ENCODE measurements around the gene NCSTN. TPM values are rescaled to one million over a fixed set of nuclear protein-coding genes. Genes with fewer than 3 reads are reported as not detected.

NCSTN gene
- total RNA-seq, 2 experiments from 2014 or later: 64.5 to 65.3 TPM

DNA sequence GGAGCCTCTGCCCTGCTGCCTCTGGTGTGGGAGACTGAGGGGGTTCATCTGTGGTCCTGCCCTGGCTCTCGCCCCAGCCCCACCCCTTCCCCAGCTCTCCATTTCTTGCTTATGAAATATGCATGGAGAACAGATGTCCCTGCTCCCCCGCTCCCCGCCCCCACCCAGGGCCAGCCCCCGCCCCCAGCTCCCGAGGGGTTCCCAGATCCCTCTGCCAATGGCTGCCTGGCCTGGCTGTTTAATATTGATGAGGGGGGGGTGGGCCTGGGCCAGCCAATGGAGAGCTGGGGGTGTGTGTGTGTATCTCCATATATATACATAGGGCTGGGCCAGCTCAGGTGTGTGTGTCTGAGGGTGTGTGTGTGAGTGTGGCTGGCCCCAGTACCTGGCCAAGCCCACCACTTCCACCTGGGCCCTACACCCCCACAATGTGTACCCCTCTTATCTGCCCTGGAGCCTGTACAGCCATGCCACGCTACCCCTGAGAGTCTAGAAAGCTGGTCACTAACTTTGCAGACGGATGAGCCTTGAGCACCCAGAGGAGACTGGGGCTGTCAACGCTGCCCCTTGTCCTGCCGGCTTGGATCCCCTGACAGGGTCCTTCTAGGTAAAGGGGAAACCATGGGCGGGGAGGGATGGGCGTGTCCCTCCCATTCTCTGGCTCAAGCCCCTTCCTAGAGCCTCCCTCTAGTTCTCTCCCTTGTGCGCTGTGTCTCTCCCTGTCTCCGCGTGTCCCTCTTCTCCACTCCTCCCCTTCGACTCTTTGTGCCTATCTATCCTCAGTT lies 23.7 kb downstream of the NCSTN start, which contains the start of gene NHLH1:
Gene NHLH1, plus strand, starts transcription at position 341 of the 785 bp plus-strand sequence. CDS start 3,661 bp downstream, outside the sequence.
- Mint-ChIP-seq H3K27me3 (peaks cover 2% of the 10 kb centered on the region), H3K4me1 (peaks cover 2% of the 10 kb centered on the region), H3K9me3 (no peaks in the 10 kb centered on the region), H3K4me3 (no peak within 1 kb of the TSS), H3K36me3 (ENCODE audit: low read depth) (no peaks in the 10 kb centered on the region), H3K27ac (no peak within 1 kb of the TSS)
- CTCF ChIA-PET: interaction anchor here (1.4 to 5.3 kb wide), 3 partner anchors 10 to 173 kb away, joined by 4 to 23 read pairs (median 4); no protein-coding TSS in a partner anchor
- no peak for DNase-seq
- POLR2A ChIA-PET: no interaction called here

DNA sequence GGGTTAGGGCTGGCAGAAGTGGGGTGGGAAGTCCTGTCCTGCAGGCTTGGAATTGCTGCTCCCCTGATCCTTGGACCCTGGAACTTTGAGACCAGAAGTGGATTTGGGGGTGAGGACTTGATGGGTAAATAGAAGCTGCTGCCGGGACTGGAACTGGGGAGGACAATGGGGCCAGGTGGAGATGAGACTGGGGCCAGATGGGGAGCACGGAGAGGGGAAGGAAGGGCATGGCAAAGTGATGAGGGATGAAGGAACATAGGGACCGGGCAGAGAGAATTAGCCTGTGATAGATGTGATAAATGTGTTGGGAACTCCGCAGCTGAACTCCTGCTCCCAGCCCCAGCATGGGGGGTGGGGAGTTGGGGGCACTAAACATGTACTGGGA lies 24.3 kb downstream of the NCSTN start:
- ChIA-PET CTCF (interaction anchor here (1.8 kb wide), 1 partner anchor 9 kb away, joined by 6 read pairs; no protein-coding TSS in a partner anchor), POLR2A (interaction anchor here (1.4 to 1.6 kb wide), 2 partner anchors 19 to 24 kb away, joined by 4 read pairs; partner anchors contain the start of genes COPA and NCSTN)
- Mint-ChIP-seq H3K27ac (no peak overlapping the region), H3K9me3 (no peaks in the 10 kb centered on the region), H3K36me3 (ENCODE audit: low read depth) (no peaks in the 10 kb centered on the region), H3K4me1 (peaks cover 2% of the 10 kb centered on the region), H3K27me3 (peaks cover 2% of the 10 kb centered on the region), H3K4me3 (no peak overlapping the region)
- DNase-seq: no peak

DNA sequence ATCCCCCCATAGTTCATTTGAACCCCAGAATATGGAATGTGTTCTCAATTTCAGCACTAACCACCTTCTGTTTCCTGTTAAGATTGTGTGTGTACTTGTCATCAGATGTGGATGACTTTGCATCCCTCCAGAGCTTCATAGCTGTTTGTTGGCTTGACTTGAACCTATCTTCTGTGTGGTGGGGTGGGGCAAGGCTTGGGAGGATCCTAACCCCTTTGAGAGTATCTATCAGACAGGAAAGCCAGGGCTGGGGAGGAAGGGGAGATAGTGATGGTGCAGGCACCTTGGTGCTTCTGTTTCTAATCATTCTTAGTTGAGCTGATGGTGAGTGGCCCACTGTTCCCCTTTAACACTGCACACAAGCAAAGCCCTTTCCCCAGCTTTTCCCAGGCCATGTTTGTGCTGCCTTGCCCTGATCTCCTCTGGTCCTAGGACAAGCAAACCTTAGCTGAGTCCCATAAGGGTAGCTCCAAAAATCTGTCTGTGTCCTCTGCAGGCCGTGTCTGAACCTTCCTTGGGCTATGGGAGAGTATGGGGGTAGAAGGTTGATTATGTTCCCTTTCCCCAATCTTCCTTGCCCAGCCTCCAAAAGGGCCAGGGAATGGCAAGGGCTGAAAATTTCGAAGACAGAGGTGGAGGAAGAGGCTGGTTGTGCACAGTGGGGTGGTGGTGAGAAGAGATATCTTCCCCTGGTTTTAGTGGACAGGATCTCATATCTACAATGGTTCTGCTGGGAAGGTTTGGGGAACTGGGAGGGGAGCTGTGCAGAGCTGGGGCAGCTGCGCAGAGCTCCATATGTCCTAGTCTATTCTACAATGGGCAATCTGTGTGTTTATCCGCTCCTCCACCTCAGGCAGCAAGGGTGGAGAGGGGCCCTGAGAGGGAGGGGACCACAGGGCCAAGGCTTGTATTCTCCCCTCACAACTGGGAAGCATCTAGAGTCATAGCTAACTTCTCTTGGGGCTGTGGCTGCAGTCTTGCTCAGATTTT lies 25.0 kb downstream of the NCSTN start:
- Mint-ChIP-seq H3K4me1 (peaks cover 2% of the 10 kb centered on the region), H3K36me3 (ENCODE audit: low read depth) (no peaks in the 10 kb centered on the region), H3K4me3 (no peak overlapping the region), H3K27me3 (peaks cover 2% of the 10 kb centered on the region), H3K27ac (no peak overlapping the region), H3K9me3 (no peaks in the 10 kb centered on the region)
- ChIA-PET CTCF (interaction anchor here (0.7 to 1.8 kb wide), 2 partner anchors 9 to 238 kb away, joined by 4 to 6 read pairs; no protein-coding TSS in a partner anchor), POLR2A (interaction anchor here (1.1 to 1.6 kb wide), 4 partner anchors 9 to 51 kb away, joined by 3 to 4 read pairs (median 4); partner anchors contain the start of genes COPA and NCSTN)
- DNase-seq: no peak

DNA sequence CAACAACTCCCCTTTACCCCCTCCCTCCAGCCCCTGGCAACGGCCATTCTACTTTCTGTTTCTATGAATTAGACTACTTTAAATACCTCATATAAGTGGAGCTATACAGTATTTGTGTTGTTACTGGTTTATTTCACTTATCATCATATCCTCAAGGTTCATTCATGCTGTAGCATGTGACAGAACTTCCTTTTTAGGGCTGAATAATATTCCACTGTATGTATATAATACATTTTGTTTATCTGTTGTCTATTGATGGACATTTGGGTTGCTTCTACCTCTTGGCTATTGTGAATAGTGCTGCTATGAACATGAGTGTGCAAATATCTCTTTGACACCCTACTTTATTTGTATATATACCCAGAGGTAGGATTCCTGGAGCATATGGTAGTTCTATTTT lies 25.9 kb downstream of the NCSTN start:
- POLR2A ChIA-PET: interaction anchor here (1.1 to 1.6 kb wide), 4 partner anchors 9 to 52 kb away, joined by 3 to 4 read pairs (median 4); partner anchors contain the start of genes COPA and NCSTN
- H3K27me3 Mint-ChIP-seq: peaks cover 2% of the 10 kb centered on the region
- H3K27ac Mint-ChIP-seq: no peak overlapping the region
- H3K36me3 Mint-ChIP-seq (ENCODE audit: low read depth): no peaks in the 10 kb centered on the region
- CTCF ChIA-PET: interaction anchor here (1.8 kb wide), 1 partner anchor 8 kb away, joined by 6 read pairs; no protein-coding TSS in a partner anchor
- no peak overlapping the region for H3K4me3 Mint-ChIP-seq
- H3K9me3 Mint-ChIP-seq: no peaks in the 10 kb centered on the region
- DNase-seq: no peak
- H3K4me1 Mint-ChIP-seq: peaks cover 2% of the 10 kb centered on the region

DNA sequence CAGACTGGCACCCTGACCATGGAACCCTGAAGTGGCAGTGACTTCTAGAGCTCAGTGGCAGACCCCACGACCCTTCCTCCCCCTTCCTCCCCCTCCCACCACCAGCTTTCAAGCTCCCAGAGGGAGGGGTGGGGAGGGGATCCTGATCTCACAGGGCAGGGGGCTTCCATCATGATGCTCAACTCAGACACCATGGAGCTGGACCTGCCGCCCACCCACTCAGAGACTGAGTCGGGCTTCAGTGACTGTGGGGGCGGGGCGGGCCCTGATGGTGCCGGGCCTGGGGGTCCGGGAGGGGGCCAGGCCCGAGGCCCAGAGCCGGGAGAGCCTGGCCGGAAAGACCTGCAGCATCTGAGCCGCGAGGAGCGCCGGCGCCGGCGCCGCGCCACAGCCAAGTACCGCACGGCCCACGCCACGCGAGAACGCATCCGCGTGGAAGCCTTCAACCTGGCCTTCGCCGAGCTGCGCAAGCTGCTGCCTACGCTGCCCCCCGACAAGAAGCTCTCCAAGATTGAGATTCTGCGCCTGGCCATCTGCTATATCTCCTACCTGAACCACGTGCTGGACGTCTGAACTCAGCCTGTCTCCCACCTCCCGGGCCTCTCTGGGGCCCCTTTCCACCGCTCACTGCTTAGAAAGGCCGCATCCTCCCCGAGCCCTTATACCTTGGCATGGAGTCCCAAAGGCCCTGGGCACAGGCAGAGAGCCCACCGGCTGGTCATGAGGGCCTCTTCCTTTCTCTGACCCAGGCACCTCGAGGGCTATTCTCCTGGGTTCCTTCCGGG lies 27.6 kb downstream of the NCSTN start:
- ChIA-PET CTCF (no interaction called here), POLR2A (interaction anchor here (0.6 to 0.8 kb wide), 2 partner anchors 16 to 170 kb away, joined by 3 read pairs; no protein-coding TSS in a partner anchor)
- H3K27me3 Mint-ChIP-seq: peaks cover 2% of the 10 kb centered on the region
- no peaks in the 10 kb centered on the region for H3K9me3 Mint-ChIP-seq
- no peak for DNase-seq
- peaks cover 5% of the 10 kb centered on the region for H3K4me1 Mint-ChIP-seq
- H3K36me3 Mint-ChIP-seq (ENCODE audit: low read depth): no peaks in the 10 kb centered on the region
- no peak overlapping the region for H3K4me3 Mint-ChIP-seq
- no peak overlapping the region for H3K27ac Mint-ChIP-seq

DNA sequence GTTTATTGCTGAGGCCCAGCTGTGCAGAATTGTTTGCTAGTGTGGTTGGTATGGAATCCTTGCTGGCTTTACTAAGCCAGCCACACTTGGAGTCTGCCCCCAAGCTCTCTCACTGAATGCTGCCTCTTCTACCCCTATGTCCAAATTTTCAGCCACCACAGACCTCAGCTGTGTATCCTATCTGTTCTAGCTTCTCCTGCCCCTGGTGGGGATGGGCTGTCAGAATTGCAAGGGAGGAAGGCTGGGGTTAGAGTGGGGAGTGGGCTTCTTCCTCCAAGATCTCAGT lies 28.1 kb downstream of the NCSTN start:
- no peaks in the 10 kb centered on the region for H3K9me3 Mint-ChIP-seq
- peaks cover 2% of the 10 kb centered on the region for H3K27me3 Mint-ChIP-seq
- H3K36me3 Mint-ChIP-seq (ENCODE audit: low read depth): no peaks in the 10 kb centered on the region
- CTCF ChIA-PET: no interaction called here
- DNase-seq: no peak
- H3K27ac Mint-ChIP-seq: no peak overlapping the region
- peaks cover 11% of the 10 kb centered on the region for H3K4me1 Mint-ChIP-seq
- POLR2A ChIA-PET: interaction anchor here (0.6 to 0.8 kb wide), 2 partner anchors 16 to 169 kb away, joined by 3 read pairs; no protein-coding TSS in a partner anchor
- no peak overlapping the region for H3K4me3 Mint-ChIP-seq

DNA sequence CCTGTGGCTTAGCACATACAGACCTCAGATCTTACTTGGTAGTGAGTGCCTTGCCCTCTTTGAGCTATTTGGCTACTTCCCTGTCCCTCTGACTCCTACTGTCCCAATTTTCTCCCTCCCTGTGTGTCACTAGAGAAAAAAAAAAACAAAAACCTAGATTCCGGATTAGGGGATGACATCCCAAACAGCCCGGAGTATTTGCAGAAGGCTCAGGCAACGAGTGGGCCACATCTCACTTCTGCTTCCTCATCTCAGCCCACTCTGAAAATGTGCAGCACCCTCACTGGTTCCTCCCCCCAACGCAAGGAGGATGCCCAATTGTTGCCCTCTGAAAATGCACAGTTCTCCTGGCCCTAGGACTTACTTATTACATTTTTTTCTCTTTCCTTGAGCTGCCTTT lies 28.6 kb downstream of the NCSTN start:
- ChIA-PET CTCF (no interaction called here), POLR2A (interaction anchor here (0.8 kb wide), 1 partner anchor 17 kb away, joined by 3 read pairs; no protein-coding TSS in a partner anchor)
- Mint-ChIP-seq H3K27me3 (peaks cover 2% of the 10 kb centered on the region), H3K27ac (no peak overlapping the region), H3K36me3 (ENCODE audit: low read depth) (no peaks in the 10 kb centered on the region), H3K9me3 (no peaks in the 10 kb centered on the region), H3K4me1 (peaks cover 14% of the 10 kb centered on the region), H3K4me3 (no peak overlapping the region)
- DNase-seq: no peak

DNA sequence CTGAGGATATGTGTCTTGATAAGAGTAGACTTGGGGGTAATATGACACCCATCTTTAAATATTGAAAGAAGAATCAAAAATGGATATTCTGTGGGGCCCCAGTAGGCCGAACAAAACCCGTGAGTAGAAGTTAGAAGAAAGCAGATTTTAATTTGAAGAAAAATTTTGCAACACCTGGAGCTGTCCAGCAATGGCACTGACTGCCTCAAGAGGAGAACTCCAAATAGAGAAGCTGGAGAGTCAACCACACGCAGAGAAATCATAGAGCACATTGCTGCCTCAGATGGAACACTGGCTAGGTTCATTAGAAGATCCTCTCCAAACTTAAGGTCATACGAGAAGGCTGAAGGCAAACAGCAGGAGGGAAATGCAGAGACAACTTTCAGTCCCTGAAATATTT lies 30.5 kb downstream of the NCSTN start:
- Mint-ChIP-seq H3K4me1 (peaks cover 14% of the 10 kb centered on the region), H3K36me3 (ENCODE audit: low read depth) (no peaks in the 10 kb centered on the region), H3K4me3 (no peak overlapping the region), H3K27ac (no peak overlapping the region), H3K27me3 (peaks cover 3% of the 10 kb centered on the region), H3K9me3 (no peaks in the 10 kb centered on the region)
- no peak for DNase-seq
- ChIA-PET POLR2A (no interaction called here), CTCF (interaction anchor here (0.6 to 4.6 kb wide), 2 partner anchors 82 to 368 kb away, joined by 4 to 30 read pairs; no protein-coding TSS in a partner anchor)

DNA sequence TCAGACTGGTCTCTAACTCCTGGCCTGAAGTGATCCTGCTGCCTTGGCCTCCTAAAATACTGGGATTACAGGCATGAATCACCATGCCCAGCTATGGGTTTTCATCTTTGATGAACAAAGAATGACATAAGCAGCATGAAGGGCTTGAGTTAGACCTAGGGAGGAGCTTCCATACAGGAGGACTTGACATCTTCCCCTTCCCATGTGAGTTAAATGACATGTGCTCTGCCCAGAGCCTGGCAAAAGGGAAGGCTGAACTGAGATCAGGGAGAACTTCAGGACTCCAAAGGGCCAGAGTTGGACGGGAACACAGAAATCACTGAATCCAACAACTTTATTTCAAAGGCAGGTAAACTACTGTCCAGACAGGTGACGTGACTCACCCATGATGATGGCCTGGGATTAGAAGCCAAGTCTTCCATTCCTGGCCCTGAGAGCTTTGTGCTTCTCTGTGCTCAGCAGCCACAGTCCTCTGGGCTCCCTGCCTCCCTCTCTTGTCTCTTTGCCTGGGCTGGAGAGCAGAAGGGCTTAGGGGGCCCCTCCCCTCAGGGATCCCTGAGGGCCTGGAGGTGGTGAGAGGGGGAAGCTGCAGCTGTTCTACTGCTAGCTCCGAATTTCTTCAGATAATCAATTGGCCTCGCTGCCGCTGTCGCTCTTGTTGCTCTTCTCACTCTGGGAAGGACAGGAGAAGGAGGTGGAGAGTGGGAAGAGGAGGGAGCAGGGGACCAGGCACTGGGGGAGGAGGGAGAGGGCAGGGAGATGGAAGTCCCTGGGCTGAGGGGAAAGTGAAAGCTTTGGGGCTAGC lies 31.3 kb downstream of the NCSTN start:
- no peak for DNase-seq
- H3K27ac Mint-ChIP-seq: no peak overlapping the region
- ChIA-PET CTCF (interaction anchor here (0.6 to 4.6 kb wide), 3 partner anchors 83 to 368 kb away, joined by 4 to 30 read pairs (median 15); no protein-coding TSS in a partner anchor), POLR2A (interaction anchor here (1.5 kb wide), 1 partner anchor 32 kb away, joined by 3 read pairs; no protein-coding TSS in a partner anchor)
- no peak overlapping the region for H3K4me3 Mint-ChIP-seq
- H3K36me3 Mint-ChIP-seq (ENCODE audit: low read depth): no peaks in the 10 kb centered on the region
- H3K27me3 Mint-ChIP-seq: peaks cover 6% of the 10 kb centered on the region
- H3K9me3 Mint-ChIP-seq: no peaks in the 10 kb centered on the region
- H3K4me1 Mint-ChIP-seq: peaks cover 14% of the 10 kb centered on the region

DNA sequence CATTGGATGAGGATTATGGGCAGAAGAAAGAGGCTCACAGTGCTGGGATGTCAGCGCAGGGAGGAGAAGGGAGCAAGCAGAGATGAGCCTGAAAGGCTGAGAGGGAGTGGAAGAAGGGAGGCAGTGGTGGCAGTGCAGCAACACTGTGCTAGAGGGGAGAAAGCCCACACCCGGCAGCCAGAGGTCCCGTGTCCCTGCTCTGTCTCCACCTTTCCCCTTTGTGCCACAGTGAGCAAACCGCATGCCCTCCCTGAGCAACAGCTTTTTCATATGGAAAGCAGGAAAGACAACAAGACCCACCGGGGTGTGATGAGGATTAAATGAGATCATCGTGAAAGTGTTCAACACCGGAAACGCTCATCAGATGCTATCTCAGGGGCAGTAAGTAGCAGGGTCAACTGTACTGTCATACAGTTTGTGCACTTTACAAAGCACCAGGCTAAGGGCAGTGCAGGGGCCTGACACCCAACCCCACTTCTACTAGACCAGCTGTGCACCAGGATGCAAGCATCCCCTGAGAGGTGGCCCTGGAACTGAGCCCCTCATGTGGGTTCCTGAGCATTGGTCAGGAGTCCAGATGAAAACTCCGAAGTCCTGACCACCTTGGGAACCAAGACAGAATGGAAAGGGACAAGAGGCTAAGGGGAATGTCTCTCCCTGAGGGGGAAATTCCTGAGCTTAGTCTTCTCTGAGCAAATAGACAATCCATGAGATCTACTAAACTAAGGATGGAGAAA lies 32.8 kb downstream of the NCSTN start:
- peaks cover 8% of the 10 kb centered on the region for H3K27me3 Mint-ChIP-seq
- H3K9me3 Mint-ChIP-seq: no peaks in the 10 kb centered on the region
- ChIA-PET POLR2A (interaction anchor here (0.8 to 1.5 kb wide), 4 partner anchors 18 to 34 kb away, joined by 3 to 5 read pairs (median 3); partner anchors contain the start of gene NCSTN), CTCF (interaction anchor here (0.6 to 4.6 kb wide), 27 partner anchors 8 to 325 kb away, joined by 3 to 30 read pairs (median 4); partner anchors contain the start of genes DCAF8, NHLH1 and PEA15)
- no peaks in the 10 kb centered on the region for H3K36me3 Mint-ChIP-seq (ENCODE audit: low read depth)
- H3K4me1 Mint-ChIP-seq: peaks cover 14% of the 10 kb centered on the region
- H3K27ac Mint-ChIP-seq: no peak overlapping the region
- DNase-seq: peak; percentile 21
- no peak overlapping the region for H3K4me3 Mint-ChIP-seq
